Mesendoderm (in vitro differentiated cells): ENCODE data around the gene B4GALNT4.
"Not testable (repeated sequence)": the region's sequence is repeated elsewhere in the genome, so short reads cannot be mapped to it uniquely, and the experiment has no call there.

ENCODE experiments used
- DNase-seq: peaks from one replicate; pipeline ENCODE4 v3.0.0; 2013
- H2AK5ac ChIP-seq: 2 replicates; pipeline ENCODE4 v1.6.1; 2013; ENCODE audit warnings: low read length, inconsistent platforms
- H2BK120ac ChIP-seq: 2 replicates; pipeline ENCODE4 v1.6.1; 2013; ENCODE audit warnings: low read depth, mild to moderate bottlenecking, low read length, moderate library complexity, mixed read lengths
- H2BK15ac ChIP-seq: replicated peaks from 2 replicates; pipeline ENCODE4 v1.6.1; 2013; ENCODE audit warnings: low read depth, mild to moderate bottlenecking, moderate library complexity
- H2BK5ac ChIP-seq: 2 replicates; pipeline ENCODE4 v1.6.1; 2013; ENCODE audit warnings: low read length, inconsistent platforms
- H3K18ac ChIP-seq: 2 replicates; pipeline ENCODE4 v1.6.1; 2013; ENCODE audit warnings: mild to moderate bottlenecking, low read length, mixed read lengths
- H3K23ac ChIP-seq: one replicate; pipeline ENCODE4 v1.6.1; 2013; ENCODE audit warnings: low read length
- H3K27ac ChIP-seq: 2 replicates; pipeline ENCODE4 v1.5.1; 2013; ENCODE audit warnings: low read depth, mild to moderate bottlenecking, inconsistent platforms, low read length, moderate library complexity
- H3K27me3 ChIP-seq: 2 replicates; pipeline ENCODE4 v1.6.1; 2013; ENCODE audit warnings: low read length, control low read depth, mild to moderate bottlenecking, inconsistent platforms; ENCODE audit not compliant: insufficient read depth, poor library complexity
- H3K36me3 ChIP-seq: 2 replicates; pipeline ENCODE4 v1.6.1; 2013; ENCODE audit warnings: low read length, inconsistent platforms; ENCODE audit not compliant: control insufficient read depth, insufficient read depth
- H3K4ac ChIP-seq: one replicate; pipeline ENCODE4 v1.6.1; 2013; ENCODE audit warnings: low read depth, mild to moderate bottlenecking, low read length, moderate library complexity
- H3K4me1 ChIP-seq: 2 replicates; pipeline ENCODE4 v1.6.1; 2013; ENCODE audit warnings: low read depth, low read length, inconsistent platforms; ENCODE audit not compliant: control insufficient read depth
- H3K4me2 ChIP-seq: 2 replicates; pipeline ENCODE4 v1.6.1; 2013; ENCODE audit warnings: low read length
- H3K4me3 ChIP-seq: 2 replicates; pipeline ENCODE4 v1.5.1; 2013; ENCODE audit warnings: mild to moderate bottlenecking, low read length
- H3K56ac ChIP-seq: one replicate; pipeline ENCODE4 v1.6.1; 2013; ENCODE audit warnings: low read length
- H3K79me1 ChIP-seq: 2 replicates; pipeline ENCODE4 v1.6.1; 2013; ENCODE audit warnings: low read length, inconsistent platforms
- H3K79me2 ChIP-seq: 2 replicates; pipeline ENCODE4 v1.6.1; 2013; ENCODE audit warnings: mild to moderate bottlenecking, low read length; ENCODE audit not compliant: control insufficient read depth, insufficient read depth
- H3K9ac ChIP-seq: 2 replicates; pipeline ENCODE4 v1.6.1; 2013; ENCODE audit warnings: low read length, inconsistent platforms
- H4K5ac ChIP-seq: one replicate; pipeline ENCODE4 v1.6.1; 2013; ENCODE audit warnings: low read length
- H4K8ac ChIP-seq: one replicate; pipeline ENCODE4 v1.6.1; 2013; ENCODE audit warnings: low read depth, mild to moderate bottlenecking, control low read depth, low read length, moderate library complexity
- WGBS: extraction: QIAGEN DNeasy Blood & Tissue Kit; methylation state at CpG from one replicate; pipeline ENCODE4 v1.1.7; 2013; ENCODE audit warnings: low lambda C conversion rate, missing lambda C conversion rate; ENCODE audit not compliant: insufficient coverage; ENCODE audit errors: extremely low coverage; 5-methylcytosine and 5-hydroxymethylcytosine counted together

B4GALNT4 gene

DNA sequence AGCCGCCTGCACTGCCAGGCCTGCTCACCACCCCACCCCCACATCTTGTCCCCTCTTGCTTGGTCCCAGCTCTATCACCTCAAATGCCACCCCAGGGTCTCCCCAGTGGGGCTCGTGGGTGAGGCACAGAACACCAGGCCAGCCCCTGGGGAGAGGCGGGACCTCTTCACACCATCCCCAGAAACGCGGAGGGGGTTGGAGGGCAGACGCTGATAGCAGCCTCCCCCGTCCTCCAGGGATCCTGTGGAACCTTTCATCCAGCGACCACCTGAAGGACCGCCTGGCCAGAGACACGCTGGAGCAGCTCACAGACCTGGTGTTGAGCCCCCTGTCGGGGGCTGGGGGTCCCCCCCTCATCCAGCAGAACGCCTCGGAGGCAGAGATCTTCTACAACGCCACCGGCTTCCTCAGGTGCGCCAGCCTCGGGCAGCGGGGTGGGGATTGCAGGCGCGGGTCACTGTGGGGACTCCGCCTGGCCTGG is 30.5 kb downstream of the B4GALNT4 start:
- Histone ChIP-seq H3K79me1 (no peaks in the 10 kb centered on the region), H2BK5ac (no peak overlapping the region), H3K4me3 (no peak overlapping the region), H2AK5ac (no peak overlapping the region), H3K56ac (no peak overlapping the region), H3K4me2 (no peak overlapping the region), H4K8ac (no peak overlapping the region), H3K18ac (no peak overlapping the region), H3K4ac (no peak overlapping the region), H3K9ac (no peak overlapping the region), H2BK120ac (no peak overlapping the region), H3K27me3 (no peaks in the 10 kb centered on the region), H3K4me1 (no peaks in the 10 kb centered on the region), H3K36me3 (no peaks in the 10 kb centered on the region), H2BK15ac (no peak overlapping the region), H4K5ac (no peak overlapping the region), H3K27ac (no peak overlapping the region), H3K79me2 (no peaks in the 10 kb centered on the region), H3K23ac (no peak overlapping the region)
- WGBS = no CpG with 5 or more reads among the region's 21 CpGs
- no peak for DNase-seq

DNA sequence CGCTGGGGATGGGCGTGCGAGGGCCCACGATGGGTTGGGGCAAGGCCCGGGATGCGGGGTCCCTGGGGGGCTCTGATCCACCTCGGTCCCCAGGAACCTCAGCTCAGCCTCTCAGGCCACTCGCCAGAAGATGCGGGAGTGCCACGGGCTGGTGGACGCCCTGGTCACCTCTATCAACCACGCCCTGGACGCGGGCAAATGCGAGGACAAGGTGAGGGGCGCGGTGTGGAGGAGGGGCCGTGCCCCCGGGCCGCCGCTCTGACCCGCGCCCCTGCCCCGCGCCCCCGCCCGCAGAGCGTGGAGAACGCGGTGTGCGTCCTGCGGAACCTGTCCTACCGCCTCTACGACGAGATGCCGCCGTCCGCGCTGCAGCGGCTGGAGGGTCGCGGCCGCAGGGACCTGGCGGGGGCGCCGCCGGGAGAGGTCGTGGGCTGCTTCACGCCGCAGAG is 31.0 kb downstream of the B4GALNT4 start:
- Histone ChIP-seq H4K8ac (no peak overlapping the region), H3K4me2 (no peak overlapping the region), H2BK120ac (no peak overlapping the region), H2BK5ac (no peak overlapping the region), H2BK15ac (no peak overlapping the region), H3K27ac (no peak overlapping the region), H3K27me3 (no peaks in the 10 kb centered on the region), H3K9ac (no peak overlapping the region), H3K56ac (no peak overlapping the region), H3K23ac (no peak overlapping the region), H4K5ac (no peak overlapping the region), H3K18ac (no peak overlapping the region), H3K4ac (no peak overlapping the region), H3K4me3 (no peak overlapping the region), H3K36me3 (no peaks in the 10 kb centered on the region), H3K4me1 (no peaks in the 10 kb centered on the region), H3K79me1 (no peaks in the 10 kb centered on the region), H3K79me2 (no peaks in the 10 kb centered on the region), H2AK5ac (no peak overlapping the region)
- DNase-seq = no peak
- WGBS = no CpG with 5 or more reads among the region's 50 CpGs

DNA sequence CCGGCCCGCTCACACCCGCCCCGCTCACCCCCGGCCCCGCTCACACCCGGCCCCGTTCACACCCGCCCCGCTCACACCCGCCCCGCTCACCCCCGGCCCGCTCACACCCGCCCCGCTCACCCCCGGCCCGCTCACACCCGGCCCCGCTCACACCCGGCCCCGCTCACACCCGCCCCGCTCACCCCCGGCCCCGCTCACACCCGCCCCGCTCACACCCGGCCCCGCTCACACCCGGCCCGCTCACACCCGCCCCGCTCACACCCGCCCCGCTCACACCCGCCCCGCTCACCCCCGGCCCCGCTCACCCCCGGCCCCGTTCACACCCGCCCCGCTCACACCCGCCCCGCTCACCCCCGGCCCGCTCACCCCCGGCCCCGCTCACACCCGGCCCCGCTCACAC is 31.9 kb downstream of the B4GALNT4 start:
- not testable (repeated sequence) for H2BK120ac ChIP-seq, H3K4me2 ChIP-seq, H3K27me3 ChIP-seq, H2AK5ac ChIP-seq, DNase-seq, H3K27ac ChIP-seq, H3K56ac ChIP-seq, H3K36me3 ChIP-seq, H2BK15ac ChIP-seq, H3K23ac ChIP-seq, H3K4me1 ChIP-seq, H3K9ac ChIP-seq, H3K4me3 ChIP-seq, H4K8ac ChIP-seq, H3K4ac ChIP-seq, H3K79me2 ChIP-seq, H4K5ac ChIP-seq, H3K18ac ChIP-seq, H2BK5ac ChIP-seq, H3K79me1 ChIP-seq
- WGBS = no CpG with 5 or more reads among the region's 52 CpGs

DNA sequence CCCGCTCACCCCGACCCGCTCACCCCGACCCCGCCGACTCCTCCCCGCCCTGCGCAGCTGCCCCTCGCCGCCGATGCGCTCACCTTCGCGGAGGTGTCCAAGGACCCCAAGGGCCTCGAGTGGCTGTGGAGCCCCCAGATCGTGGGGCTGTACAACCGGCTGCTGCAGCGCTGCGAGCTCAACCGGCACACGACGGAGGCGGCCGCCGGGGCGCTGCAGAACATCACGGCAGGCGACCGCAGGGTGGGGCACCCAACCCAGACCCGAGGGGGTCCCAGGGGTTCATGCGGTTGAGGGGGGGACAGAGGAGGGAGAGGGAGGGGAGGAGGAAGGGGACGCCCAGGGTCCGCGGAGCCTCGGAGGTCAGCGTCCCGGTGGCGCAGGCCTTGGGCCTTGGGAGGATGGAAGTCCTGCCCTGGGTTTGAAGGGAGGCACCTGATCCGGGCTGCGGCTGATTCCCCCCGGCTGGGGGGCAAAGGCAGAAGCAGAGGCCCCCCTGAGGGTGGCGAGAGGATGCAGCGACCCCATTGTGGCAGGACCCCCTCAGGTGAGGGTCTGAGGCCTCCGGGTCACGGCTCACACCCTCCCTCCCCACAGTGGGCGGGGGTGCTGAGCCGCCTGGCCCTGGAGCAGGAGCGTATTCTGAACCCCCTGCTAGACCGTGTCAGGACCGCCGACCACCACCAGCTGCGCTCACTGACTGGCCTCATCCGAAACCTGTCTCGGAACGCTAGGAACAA is 33.9 kb downstream of the B4GALNT4 start:
- Histone ChIP-seq H3K18ac (no peak overlapping the region), H3K4me1 (no peaks in the 10 kb centered on the region), H3K4me2 (no peak overlapping the region), H4K8ac (no peak overlapping the region), H3K23ac (no peak overlapping the region), H3K27ac (no peak overlapping the region), H2BK5ac (no peak overlapping the region), H3K4ac (no peak overlapping the region), H3K79me1 (no peaks in the 10 kb centered on the region), H3K9ac (no peak overlapping the region), H3K36me3 (no peaks in the 10 kb centered on the region), H3K79me2 (no peaks in the 10 kb centered on the region), H4K5ac (no peak overlapping the region), H2BK120ac (no peak overlapping the region), H3K27me3 (no peaks in the 10 kb centered on the region), H2AK5ac (no peak overlapping the region), H2BK15ac (no peak overlapping the region), H3K56ac (no peak overlapping the region), H3K4me3 (no peak overlapping the region)
- no peak for DNase-seq
- WGBS = no CpG with 5 or more reads among the region's 55 CpGs

DNA sequence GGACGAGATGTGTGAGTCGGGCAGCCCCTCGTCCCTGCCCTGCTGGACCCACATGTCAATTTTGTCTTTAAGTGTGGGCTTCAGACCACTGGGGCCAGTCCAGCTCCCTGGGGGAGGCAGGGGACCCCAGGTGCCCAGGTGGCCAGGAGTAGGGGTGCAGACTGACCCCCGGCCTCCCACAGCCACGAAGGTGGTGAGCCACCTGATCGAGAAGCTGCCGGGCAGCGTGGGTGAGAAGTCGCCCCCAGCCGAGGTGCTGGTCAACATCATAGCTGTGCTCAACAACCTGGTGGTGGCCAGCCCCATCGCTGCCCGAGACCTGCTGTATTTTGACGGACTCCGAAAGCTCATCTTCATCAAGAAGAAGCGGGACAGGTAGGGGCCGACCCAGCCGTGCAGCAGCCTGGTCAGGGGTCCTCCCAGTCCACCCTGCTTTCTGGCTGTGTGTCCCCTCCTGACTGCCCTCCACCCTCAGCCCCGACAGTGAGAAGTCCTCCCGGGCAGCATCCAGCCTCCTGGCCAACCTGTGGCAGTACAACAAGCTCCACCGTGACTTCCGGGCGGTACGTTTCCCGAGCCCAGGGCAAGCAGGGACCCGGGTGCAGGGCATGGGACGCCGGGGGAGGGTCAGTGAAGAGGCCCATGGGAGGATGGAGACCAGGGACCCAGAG is 34.6 kb downstream of the B4GALNT4 start:
- H3K56ac ChIP-seq = no peak overlapping the region
- no peaks in the 10 kb centered on the region for H3K4me1 ChIP-seq
- H2AK5ac ChIP-seq = no peak overlapping the region
- no peak overlapping the region for H3K9ac ChIP-seq
- H3K4me2 ChIP-seq = no peak overlapping the region
- no peak overlapping the region for H4K5ac ChIP-seq
- no peak overlapping the region for H3K27ac ChIP-seq
- H3K4ac ChIP-seq = no peak overlapping the region
- H3K4me3 ChIP-seq = no peak overlapping the region
- H2BK120ac ChIP-seq = no peak overlapping the region
- no peaks in the 10 kb centered on the region for H3K79me1 ChIP-seq
- H3K18ac ChIP-seq = no peak overlapping the region
- no peak overlapping the region for H4K8ac ChIP-seq
- no CpG with 5 or more reads among the region's 27 CpGs for WGBS
- H2BK15ac ChIP-seq = no peak overlapping the region
- H3K23ac ChIP-seq = no peak overlapping the region
- H3K36me3 ChIP-seq = no peaks in the 10 kb centered on the region
- no peak overlapping the region for H2BK5ac ChIP-seq
- no peaks in the 10 kb centered on the region for H3K27me3 ChIP-seq
- no peaks in the 10 kb centered on the region for H3K79me2 ChIP-seq
- DNase-seq = no peak
